GM12875 (cell line): ENCODE data around the gene KIF18B.
A peak's percentile ranks its signal among the peaks of the same experiment; 100 is the strongest.

ENCODE experiments used
- H3K4me3 ChIP-seq: one replicate; pipeline ENCODE4 v1.5.1; 2011; ENCODE audit warnings: low read depth, low read length, control low read depth
- TF ChIP-seq, protein P1 (sequence below): IDR thresholded peaks from 2 replicates; pipeline ENCODE4 v1.5.1; 2011; ENCODE audit warnings: low read depth, mild to moderate bottlenecking, control low read depth, inconsistent platforms, low read length, moderate library complexity, borderline replicate concordance; ENCODE audit not compliant: insufficient read depth

The KIF18B gene

GRCh38 chr17:44902135-44902760, 45.3 kb downstream of the KIF18B start:
- H3K4me3 ChIP-seq = no peak overlapping the region
- TF ChIP-seq, protein P1, sequence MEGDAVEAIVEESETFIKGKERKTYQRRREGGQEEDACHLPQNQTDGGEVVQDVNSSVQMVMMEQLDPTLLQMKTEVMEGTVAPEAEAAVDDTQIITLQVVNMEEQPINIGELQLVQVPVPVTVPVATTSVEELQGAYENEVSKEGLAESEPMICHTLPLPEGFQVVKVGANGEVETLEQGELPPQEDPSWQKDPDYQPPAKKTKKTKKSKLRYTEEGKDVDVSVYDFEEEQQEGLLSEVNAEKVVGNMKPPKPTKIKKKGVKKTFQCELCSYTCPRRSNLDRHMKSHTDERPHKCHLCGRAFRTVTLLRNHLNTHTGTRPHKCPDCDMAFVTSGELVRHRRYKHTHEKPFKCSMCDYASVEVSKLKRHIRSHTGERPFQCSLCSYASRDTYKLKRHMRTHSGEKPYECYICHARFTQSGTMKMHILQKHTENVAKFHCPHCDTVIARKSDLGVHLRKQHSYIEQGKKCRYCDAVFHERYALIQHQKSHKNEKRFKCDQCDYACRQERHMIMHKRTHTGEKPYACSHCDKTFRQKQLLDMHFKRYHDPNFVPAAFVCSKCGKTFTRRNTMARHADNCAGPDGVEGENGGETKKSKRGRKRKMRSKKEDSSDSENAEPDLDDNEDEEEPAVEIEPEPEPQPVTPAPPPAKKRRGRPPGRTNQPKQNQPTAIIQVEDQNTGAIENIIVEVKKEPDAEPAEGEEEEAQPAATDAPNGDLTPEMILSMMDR = no peak

- no peak overlapping the region for H3K4me3 ChIP-seq
- TF ChIP-seq, protein P1 = no peak
These were observed 46.1 kb downstream of the KIF18B start for GRCh38 chr17:44901411-44901921.

DNA sequence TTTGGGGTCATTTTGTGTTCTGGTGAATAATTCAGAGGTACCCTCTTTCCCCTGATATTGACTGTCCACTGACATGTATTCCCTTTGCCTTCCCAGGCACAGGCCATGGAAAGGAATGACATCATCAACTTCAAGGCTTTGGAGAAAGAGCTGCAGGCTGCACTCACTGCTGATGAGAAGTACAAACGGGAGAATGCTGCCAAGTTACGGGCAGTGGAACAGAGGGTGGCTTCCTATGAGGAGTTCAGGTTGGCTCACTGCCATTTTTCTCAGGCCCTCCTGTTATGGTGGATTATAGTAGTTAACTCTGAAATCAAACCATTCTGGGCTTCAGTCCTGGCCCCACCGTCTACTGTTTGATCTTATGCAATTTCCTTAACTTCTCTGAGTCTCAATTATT, 46.7 kb downstream of the KIF18B start:
- no peak overlapping the region for H3K4me3 ChIP-seq
- TF ChIP-seq, protein P1 = no peak

GRCh38 chr17:44899074-44899782, 48.3 kb downstream of the KIF18B start, which contains the start of gene EFTUD2:
Gene EFTUD2, minus strand, starts transcription at chr17:44899445. Its CDS starts 4,924 bp downstream, at chr17:44894521.
- TF ChIP-seq, protein P1 = no peak
- H3K4me3 ChIP-seq = peak within 1 kb of the TSS; percentile 75

- TF ChIP-seq, protein P1 = no peak
- H3K4me3 ChIP-seq = peak overlapping the region; percentile 75
These were observed 48.9 kb downstream of the KIF18B start for GRCh38 chr17:44898768-44899073.

- TF ChIP-seq, protein P1 = no peak
- no peak overlapping the region for H3K4me3 ChIP-seq
These were observed 52.9 kb downstream of the KIF18B start for GRCh38 chr17:44894642-44895041.

DNA sequence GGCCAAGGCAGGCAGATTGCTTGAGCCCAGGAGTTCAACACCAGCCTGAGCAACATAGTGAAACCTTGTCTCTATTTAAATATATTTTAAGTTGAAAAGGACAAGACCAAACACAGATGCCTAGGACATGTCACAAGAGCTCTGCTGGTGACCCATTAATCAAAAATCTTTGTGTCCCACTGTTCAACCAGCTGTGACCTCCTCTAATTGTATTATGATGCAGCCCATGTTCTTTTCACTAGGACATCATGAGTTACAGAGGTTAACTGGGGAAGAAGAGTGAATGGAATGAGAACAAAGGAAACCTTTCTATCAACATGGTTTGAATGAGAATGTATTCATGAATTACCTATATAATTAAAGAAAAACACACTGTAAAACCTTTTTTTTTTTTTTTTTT, 55.3 kb downstream of the KIF18B start:
- no peak overlapping the region for H3K4me3 ChIP-seq
- TF ChIP-seq, protein P1 = no peak
